SKM-1 (cell line): ENCODE measurements around the gene PAX5.

Experiments
- DNase-seq: peaks from one replicate; lab custom pipeline; 2025; ENCODE audit not compliant: unreplicated experiment; lab: John Stamatoyannopoulos, UW

Gene PAX5

GRCh38 chr9:36961561-36962325, 72.3 kb downstream of the PAX5 start:
- DNase-seq, result no peak

- no peak for DNase-seq
Observed at GRCh38 chr9:36961051-36961450, 73.0 kb downstream of the PAX5 start.

GRCh38 chr9:36960575-36960955, 73.5 kb downstream of the PAX5 start:
- no peak for DNase-seq

- no peak for DNase-seq
Observed at GRCh38 chr9:36959681-36960574, 74.1 kb downstream of the PAX5 start.

GRCh38 chr9:36956908-36957307, 77.2 kb downstream of the PAX5 start:
- DNase-seq, result no peak

- DNase-seq, result no peak
Observed at GRCh38 chr9:36950389-36950788, 83.7 kb downstream of the PAX5 start.

- no peak for DNase-seq
Observed at GRCh38 chr9:36949466-36949865, 84.6 kb downstream of the PAX5 start.

- no peak for DNase-seq
Observed at GRCh38 chr9:36948051-36948450, 86.0 kb downstream of the PAX5 start.

GRCh38 chr9:36946653-36947052, 87.4 kb downstream of the PAX5 start:
- no peak for DNase-seq

GRCh38 chr9:36945999-36946398, 88.1 kb downstream of the PAX5 start:
- DNase-seq, result no peak

- no peak for DNase-seq
Observed at GRCh38 chr9:36942891-36943290, 91.2 kb downstream of the PAX5 start.

GRCh38 chr9:36941441-36941840, 92.6 kb downstream of the PAX5 start:
- DNase-seq, result no peak

GRCh38 chr9:36940881-36941280, 93.2 kb downstream of the PAX5 start:
- DNase-seq, result no peak

GRCh38 chr9:36940500-36940853, 93.6 kb downstream of the PAX5 start:
- DNase-seq, result no peak

GRCh38 chr9:36939655-36940499, 94.2 kb downstream of the PAX5 start:
- DNase-seq, result no peak

- no peak for DNase-seq
Observed at GRCh38 chr9:36939214-36939613, 94.9 kb downstream of the PAX5 start.

- no peak for DNase-seq
Observed at GRCh38 chr9:36938617-36939016, 95.5 kb downstream of the PAX5 start.

- DNase-seq, result no peak
Observed at GRCh38 chr9:36937951-36938350, 96.1 kb downstream of the PAX5 start.

- no peak for DNase-seq
Observed at GRCh38 chr9:36937346-36937745, 96.7 kb downstream of the PAX5 start.

GRCh38 chr9:36936498-36936831, 97.6 kb downstream of the PAX5 start:
- no peak for DNase-seq

GRCh38 chr9:36935768-36936497, 98.1 kb downstream of the PAX5 start:
- no peak for DNase-seq
